Fibroblast of skin of abdomen (primary cell): ENCODE results near the gene PSMD8.
"Not testable (repeated sequence)": the region's sequence is repeated elsewhere in the genome, so short reads cannot be mapped to it uniquely, and the experiment has no call there.

ENCODE experiments used
- DNase-seq: peaks from one replicate; pipeline ENCODE4 v3.0.0-alpha.2; 2013

PSMD8 gene

DNA sequence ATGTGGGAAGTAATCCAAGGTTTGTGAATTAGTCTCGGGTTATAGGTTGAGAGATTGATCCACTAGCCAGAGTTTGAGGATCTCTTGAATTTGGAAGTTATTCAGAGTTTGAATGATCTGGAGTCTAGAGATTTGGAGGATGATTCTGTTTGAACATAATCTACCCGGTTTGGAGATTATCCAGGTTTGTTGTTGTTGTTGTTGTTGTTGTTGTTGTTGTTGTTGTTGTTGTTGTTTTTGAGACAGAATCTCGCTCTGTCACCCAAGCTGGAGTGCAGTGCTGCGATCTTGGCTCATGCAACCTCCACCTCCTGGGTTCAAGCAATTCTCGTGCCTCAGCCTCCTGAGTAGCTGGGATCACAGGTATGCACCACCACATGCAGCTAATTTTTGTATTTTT is 37.5 kb downstream of the PSMD8 start:
- not testable (repeated sequence) for DNase-seq

DNA sequence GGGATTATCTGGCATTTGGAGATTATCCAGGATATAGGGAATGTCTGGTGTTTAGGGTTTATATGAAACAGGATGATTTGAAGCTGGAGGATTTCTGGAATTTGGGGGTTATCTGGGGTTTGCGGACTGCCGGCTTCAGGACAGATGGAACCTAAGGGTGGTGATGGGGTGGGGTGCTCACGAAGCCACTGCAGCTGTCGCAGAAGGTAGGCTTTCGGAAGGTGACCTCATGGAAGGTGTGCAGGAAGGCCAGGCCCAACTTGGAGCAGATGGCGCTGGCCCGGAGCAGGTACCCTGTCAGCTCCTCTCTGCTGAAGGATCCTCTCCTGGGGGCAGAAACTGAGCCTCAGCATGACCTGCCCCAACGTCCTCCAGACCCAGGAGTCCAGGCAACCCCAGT is 38.1 kb downstream of the PSMD8 start:
- no peak for DNase-seq

DNA sequence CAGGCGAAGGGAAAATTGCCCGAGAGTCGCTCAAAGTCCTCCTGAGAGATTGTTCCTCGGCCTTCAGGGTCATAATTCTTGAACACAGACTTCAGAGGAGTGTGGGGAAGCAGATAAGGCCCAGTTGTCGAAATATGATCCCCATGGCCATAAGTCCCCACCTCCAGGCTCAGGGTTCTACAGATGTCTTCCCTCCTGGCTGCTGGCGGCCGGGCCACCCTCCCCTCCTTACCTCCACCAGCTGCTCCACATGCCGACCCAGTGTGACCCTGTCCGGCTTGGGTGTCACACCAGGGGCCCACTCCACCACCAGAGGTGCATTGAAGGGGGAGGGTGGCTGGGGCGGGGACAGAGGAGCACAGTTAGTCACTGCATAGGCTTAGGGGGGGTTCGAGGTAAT is 38.6 kb downstream of the PSMD8 start:
- no peak for DNase-seq

DNA sequence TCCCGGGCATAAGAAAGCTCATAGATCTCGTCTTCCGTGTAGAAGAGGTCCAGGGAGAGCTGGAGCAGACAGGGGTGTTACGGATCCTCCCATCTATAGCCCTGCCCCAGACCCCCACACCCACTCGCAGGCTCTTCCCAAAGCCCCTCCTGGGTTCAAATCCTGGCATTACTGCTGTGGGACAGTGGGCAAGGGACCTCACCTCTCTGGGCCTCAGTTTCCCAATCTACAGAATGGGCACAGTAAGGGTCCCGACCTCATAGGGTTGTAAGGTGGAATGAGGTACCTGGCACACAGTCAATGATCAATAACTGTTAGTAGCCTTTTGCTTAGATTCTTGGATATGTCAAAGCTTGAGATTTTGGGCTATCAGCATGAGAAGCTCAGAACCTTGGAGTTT is 39.0 kb downstream of the PSMD8 start:
- DNase-seq = no peak

DNA sequence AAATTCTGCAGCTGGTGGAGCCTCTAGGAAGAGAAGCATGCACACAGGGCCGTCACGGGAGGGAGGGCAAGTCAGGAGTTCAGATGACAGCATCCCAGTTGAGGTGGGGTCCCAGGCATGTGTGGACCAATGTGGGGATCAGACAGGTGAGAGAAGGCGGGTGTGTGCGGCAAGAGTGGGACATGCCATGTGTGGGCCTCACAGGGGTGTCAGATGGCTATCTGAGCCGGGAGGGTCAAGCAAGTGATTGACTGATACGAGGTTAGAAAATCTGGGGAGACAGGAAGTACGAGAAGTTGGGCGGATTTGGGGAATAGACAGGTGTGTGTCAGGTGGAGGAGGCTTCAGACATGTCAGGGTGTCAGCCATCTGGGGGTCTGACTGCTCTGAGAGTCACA is 42.8 kb downstream of the PSMD8 start:
- no peak for DNase-seq

DNA sequence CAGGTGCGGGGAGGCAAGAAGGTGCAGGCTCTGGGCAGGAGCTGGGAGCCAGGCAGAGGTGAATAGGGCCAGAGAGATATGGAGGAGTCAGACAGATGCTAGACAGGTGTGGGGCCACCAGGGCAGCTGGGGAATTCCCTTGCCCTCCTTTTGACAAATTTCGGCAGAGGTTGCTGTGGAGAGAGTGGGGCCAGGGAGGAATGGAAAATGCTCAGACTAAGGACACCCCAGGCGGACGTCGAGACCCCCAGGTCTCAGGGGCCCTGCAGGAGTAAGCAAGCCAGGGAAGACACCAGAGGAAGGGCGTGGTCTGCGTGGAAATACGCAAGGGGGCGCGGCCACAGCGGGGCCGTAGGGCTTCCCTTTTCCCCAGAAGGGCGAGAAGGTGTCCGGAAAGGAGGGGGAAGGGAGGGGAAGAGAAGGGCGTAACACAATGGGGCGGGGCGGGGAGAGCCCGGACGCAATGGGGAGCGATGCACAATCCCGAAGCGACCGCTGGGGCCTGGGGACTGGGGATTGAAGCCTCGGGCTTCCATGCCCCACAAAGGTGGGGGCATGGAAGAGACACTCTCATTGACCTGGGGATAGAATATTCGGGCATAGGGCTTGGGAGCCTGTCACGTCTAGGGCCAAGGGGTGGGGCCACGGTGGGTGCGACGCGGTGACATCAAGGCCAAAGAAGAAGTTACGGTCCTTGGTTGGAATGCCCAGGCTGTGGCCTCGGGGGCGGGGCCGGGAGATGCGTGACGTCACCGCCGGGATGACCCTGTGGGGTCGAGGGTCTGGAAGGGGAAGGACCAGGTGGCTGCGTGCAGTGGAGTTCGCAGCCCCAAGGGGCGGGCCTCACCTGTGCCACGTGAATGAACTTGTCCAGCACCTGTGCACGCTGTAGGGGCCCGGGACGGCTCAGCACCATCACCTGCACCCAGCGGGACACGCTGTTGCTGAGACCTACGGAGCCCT is 43.5 kb downstream of the PSMD8 start:
- no peak for DNase-seq

DNA sequence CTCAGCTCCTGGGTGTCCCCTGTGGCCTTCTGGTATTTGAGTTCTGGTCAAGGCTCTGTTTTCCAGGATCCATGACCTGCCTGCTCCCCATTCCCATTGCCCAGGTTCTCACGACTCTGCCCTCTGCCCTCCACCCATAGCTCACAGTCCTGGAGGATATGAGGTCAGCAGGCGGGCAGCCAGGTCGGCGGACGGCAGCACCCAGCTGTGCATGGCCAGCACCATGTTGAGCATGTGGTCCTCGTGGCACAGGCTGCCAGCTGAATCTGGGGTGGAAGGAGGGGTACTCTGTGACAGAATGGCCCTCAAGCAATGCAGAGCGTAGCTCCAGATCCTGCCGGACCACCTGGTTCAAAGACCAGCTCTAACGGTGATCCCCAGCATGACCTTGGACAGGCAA is 46.6 kb downstream of the PSMD8 start:
- no peak for DNase-seq

DNA sequence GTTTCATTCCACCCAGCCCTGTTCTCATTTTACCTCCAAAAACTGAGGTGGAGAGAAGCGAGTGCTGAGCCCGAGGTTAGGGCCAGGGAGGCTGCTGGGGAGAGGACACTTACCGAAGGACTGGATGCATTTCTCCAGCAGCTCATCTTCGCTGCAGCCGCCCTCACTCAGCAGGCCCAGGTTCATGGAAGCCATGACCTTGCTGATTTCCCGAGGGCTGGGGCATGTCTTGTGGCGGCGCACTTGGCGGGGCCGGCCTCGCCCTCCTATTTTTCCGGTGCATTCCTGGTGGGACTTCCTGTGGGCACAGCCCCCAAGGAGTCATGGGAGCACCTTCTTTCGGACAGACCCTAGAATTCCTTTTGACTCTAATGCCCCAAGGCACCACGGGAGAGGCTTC is 47.5 kb downstream of the PSMD8 start:
- no peak for DNase-seq

DNA sequence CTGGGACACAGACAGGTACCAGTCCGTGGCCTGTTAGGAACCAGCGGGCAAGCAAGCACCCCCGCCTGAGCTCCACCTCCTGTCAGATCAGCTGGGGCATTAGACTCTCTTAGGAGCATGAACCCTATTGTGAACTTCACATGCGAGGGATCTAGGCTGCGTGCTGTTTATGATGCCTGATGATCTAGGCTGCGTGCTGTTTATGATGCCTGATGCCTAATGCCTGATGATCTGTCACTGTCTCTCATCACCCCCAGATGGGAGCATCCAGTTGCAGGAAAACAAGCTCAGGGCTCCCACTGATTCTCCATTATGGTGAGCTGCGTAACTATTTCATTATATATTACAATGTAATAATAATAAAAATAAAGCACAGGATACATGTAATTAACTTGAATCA is 48.1 kb downstream of the PSMD8 start:
- no peak for DNase-seq

DNA sequence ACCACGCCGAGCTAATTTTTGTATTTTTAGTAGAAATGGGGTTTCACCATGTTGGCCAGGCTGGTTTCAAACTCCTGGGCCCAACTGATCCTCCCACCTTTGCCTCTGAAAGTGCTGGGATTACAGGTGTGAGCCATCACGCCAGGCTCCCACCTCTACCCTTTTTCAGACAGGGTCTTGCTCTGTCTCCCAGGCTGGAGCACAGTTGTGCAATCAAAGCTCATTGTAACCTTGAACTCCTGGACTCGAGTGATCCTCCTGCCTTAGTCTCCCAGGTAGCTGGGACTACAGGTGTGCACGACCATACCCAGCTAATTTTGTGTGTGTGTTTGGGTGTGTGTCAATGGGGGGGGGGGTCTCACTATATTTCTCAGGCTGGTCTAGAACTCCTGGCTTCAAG is 49.9 kb downstream of the PSMD8 start:
- no peak for DNase-seq

DNA sequence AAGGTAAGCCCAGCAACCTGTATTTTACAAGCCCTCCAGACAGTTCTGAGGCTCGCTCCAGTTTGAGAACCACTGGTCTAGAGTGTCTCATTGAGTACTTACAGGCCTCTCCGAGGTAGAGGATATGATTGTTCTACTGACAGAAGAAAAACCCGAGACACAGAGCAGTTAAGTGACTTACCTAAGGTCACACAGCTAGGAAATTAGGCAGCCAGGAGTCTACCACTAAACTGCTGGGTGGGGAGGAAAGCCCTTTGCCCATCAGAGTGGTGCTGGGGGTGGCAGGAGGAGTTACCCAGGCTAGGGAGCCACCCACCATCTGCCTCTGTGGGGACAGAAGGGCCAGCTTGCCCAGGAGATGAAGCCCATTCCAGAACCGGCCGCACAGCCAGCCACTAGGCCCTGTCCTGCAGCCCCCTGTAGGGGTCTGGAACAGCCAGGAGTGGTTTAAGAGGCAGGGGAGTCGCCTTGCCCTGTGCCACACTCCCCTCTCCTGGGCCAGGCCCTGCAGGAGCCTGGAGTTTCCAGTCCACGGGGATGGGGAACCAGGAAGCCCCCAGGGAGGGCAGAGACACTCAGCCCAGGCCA is 50.9 kb downstream of the PSMD8 start:
- no peak for DNase-seq

DNA sequence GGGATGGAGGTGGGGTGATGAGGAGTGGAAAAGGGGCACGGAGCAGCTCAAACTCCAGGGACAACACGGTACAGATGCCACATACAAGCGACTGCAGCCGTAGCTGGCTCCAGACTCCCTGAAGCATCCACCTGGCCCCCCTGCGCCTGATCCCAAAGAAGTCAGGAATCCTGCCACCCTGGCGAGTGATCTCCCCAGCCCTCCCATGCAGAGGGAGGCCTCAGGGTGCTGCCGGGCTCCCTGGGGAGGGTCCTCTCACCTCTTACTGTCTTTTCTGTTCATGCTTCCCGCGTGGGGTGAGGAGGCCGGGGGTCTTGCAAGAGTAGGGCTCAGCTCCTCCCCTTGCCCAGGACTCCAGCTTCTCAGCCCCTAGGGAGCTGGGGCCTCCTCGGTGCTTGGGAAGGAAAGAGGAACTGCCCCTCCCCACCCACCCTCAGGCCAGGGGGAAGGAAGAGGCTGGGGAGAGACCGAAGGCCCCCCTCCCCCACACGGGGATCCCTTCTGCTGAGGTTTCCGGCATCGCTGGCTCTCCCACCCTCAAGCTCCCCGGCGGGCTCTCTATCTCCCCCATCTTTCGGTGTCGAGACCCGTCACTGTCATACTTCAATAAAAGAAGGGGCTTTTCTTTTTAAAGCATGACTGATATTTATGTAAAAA is 51.6 kb downstream of the PSMD8 start, which contains the start of gene RASGRP4:
Gene RASGRP4, minus strand, starts transcription at position 410 of the 657 bp plus-strand sequence. Its CDS starts 128 bp downstream, at position 282.
- DNase-seq = no peak

DNA sequence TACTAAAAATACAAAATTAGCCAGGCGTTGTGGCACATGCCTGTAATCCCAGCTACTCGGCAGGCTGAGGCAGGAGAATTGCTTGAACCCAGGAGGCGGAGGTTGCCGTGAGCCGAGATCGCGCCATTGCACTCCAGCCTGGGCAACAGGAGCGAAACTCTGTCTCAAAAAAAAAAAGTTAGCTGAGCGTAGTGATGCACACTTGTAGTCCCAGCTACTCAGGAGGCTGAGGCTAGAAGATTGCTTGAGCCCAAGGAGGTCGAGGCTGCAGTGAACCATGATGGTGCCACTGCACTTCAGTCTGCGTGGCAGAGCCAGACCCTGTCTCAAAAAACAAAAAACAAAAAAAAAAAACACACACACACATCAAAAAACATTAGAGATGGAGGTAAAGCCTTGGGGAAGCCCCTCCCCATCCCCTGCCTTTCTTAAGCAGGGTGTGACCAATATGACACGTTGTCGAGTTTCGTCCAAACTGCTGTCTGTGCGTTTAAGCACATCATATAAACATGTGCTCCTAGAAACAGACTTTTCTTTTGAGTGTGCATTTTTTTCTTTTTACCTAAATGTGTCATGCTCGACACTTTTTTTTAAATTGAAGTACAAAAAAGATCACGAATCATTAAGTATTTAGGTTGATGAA is 52.8 kb downstream of the PSMD8 start:
- DNase-seq = not testable (repeated sequence)

DNA sequence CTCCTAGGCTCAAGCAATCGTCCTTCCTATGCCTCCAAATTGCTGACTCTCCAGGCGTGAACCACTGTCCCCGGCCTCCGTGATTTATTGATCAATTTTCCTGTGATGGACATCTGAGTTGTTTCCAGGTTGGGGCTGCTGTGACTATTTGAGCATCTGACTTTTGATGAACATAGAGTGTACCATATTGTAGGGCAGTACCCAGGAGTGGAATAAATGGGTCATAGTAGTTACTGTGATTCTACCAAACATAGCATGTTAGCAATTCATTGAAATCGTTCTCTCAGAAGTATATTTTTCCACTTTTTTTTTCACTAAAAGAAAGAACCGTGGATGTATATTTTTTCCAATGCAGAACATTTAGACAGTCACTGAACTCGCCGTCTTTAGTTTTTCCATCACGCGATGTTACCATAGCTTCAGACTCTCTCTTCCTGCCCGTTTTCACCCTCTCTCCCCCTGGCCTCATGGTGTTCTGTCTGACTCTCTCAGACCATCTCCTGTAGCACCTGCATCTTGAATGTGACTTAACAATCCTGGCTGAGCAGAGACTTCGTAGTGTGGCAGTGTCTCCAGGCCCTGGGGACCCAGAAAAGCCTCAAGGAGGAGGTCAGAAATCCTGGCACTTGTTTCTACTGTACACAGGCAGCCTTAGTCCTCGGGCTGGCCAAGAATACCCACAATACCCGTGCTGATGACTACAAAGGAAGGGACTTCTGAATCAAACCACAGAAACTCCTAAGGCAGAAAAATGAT is 54.9 kb downstream of the PSMD8 start:
- no peak for DNase-seq

DNA sequence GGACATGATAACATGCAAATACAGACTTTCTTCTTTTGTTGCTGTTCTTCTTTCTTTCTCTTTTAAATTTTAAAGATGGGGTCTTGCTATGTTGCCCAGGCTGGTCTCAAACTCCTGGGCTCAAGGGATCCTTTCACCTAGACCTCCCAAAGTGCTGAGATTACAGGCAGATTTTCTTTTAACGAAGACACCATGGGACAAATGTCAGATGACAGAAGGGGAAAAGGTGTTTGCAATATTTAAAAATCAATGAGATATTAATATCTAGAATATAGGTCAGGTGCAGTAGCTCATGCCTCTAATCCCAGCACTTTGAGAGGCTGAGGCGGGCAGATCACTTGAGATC is 55.4 kb downstream of the PSMD8 start:
- no peak for DNase-seq

DNA sequence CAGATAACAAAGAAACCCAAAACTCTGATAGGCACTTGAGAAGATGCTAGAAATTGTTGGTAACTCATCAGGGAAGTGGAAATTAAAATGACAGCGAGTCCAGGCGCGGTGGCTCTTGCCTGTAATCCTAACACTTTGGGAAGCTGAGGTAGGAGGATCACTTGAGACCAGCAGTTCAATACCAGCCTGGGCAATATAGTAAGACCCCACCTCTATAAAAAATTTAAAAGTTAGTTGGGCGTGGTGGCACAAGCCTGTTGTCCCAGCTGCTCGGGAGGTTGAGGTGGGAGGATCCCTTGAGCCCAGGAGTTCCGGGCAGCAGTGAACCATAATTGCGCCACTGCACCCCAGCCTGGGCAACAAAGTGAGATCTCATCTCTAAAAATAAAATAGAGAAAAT is 56.6 kb downstream of the PSMD8 start:
- no peak for DNase-seq

DNA sequence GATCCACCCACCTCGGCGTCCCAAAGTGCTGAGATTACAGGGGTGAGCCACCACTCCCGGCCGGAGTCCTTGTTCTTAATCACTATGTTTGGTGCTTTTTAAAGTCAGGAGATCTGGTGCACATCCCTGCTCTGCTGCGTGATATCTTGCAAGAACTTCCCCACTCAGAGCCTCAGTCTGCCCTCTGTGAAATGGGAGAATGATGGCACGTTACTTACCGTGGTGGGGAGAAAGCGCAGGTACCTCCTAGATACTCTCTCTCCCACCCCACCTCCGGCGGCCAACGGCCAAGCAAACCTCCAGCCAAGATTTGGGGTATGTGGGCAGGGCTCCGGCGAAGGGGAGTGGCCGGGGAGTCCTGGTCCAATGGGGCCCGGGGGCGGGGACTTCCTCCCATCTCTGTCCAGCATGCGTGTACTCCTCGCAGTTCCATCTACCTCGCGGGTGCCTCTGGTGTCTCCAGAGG is 58.9 kb downstream of the PSMD8 start, which contains the start of gene RYR1:
Gene RYR1, plus strand, starts transcription at position 424 of the 466 bp plus-strand sequence. CDS start 139 bp downstream, outside the sequence.
- no peak for DNase-seq
